ENCODE data around the gene SLC38A3.

SLC38A3 gene

GRCh38 chr3:50164984-50165909, 39.8 kb upstream of the SLC38A3 start:
- TF ChIP-seq ZBTB7A (IDR thresholded peaks at IDR 0.05; ENCODE audit: low read depth) (peak; percentile 54; the same call in 1 of the 2 replicates), TAF1 (IDR thresholded peaks at IDR 0.05; ENCODE audit: low read depth) (no peak), USF1 (IDR thresholded peaks at IDR 0.05) (peak; percentile 56), TCF12 (IDR thresholded peaks at IDR 0.05; ENCODE audit: low read depth) (peak; percentile 0; the same call in 1 of the 2 replicates), CEBPB (IDR thresholded peaks at IDR 0.05) (no peak), YY1 (IDR thresholded peaks at IDR 0.05; ENCODE audit: low read depth) (no peak), CREB1 (IDR thresholded peaks at IDR 0.05; ENCODE audit: low read depth) (no peak), NFIC (IDR thresholded peaks at IDR 0.05) (peak; percentile 73), EP300 (IDR thresholded peaks at IDR 0.05; ENCODE audit: borderline replicate concordance) (peak; percentile 77), TEAD4 (IDR thresholded peaks at IDR 0.05) (peak; percentile 71), MAX (IDR thresholded peaks at IDR 0.05) (peak; percentile 65), RAD21 (IDR thresholded peaks at IDR 0.05; ENCODE audit: low read depth) (no peak), REST (IDR thresholded peaks at IDR 0.05; ENCODE audit: low read depth) (no peak)

- TF ChIP-seq ZBTB7A (IDR thresholded peaks at IDR 0.05; ENCODE audit: low read depth) (no peak), RAD21 (IDR thresholded peaks at IDR 0.05; ENCODE audit: low read depth) (no peak), MAX (IDR thresholded peaks at IDR 0.05) (no peak; the same call in 1 of the 2 replicates)
These were observed 39.0 kb upstream of the SLC38A3 start for GRCh38 chr3:50165910-50166538.

- no peak for TF ChIP-seq EGR1 (IDR thresholded peaks at IDR 0.05)
- peak; percentile 73; the same call in 1 of the 2 replicates for TF ChIP-seq TCF12 (IDR thresholded peaks at IDR 0.05; ENCODE audit: low read depth)
- peak; percentile 55 for TF ChIP-seq EP300 (IDR thresholded peaks at IDR 0.05; ENCODE audit: borderline replicate concordance)
- peak; percentile 67 for TF ChIP-seq NFIC (IDR thresholded peaks at IDR 0.05)
- no peak for TF ChIP-seq RAD21 (IDR thresholded peaks at IDR 0.05; ENCODE audit: low read depth)
- peak; percentile 72 for TF ChIP-seq TEAD4 (IDR thresholded peaks at IDR 0.05)
- TF ChIP-seq MAX (IDR thresholded peaks at IDR 0.05), result no peak
These were observed 38.5 kb upstream of the SLC38A3 start for GRCh38 chr3:50166620-50167019.

- TF ChIP-seq MAX (IDR thresholded peaks at IDR 0.05) (0 out of 2 replicates have a peak, but pooled peaks have one; percentile 42), NFIC (IDR thresholded peaks at IDR 0.05) (peak; percentile 62), ZBTB7A (IDR thresholded peaks at IDR 0.05; ENCODE audit: low read depth) (no peak; the same call in none of the 2 replicates), TAF1 (IDR thresholded peaks at IDR 0.05; ENCODE audit: low read depth) (no peak), EP300 (IDR thresholded peaks at IDR 0.05; ENCODE audit: borderline replicate concordance) (peak; percentile 81), TCF12 (IDR thresholded peaks at IDR 0.05; ENCODE audit: low read depth) (peak; percentile 78), CREB1 (IDR thresholded peaks at IDR 0.05; ENCODE audit: low read depth) (no peak), USF1 (IDR thresholded peaks at IDR 0.05) (no peak), RAD21 (IDR thresholded peaks at IDR 0.05; ENCODE audit: low read depth) (no peak), TEAD4 (IDR thresholded peaks at IDR 0.05) (peak; percentile 37; the same call in 1 of the 2 replicates), YY1 (IDR thresholded peaks at IDR 0.05; ENCODE audit: low read depth) (0 out of 2 replicates have a peak, but pooled peaks have one; percentile 19), EGR1 (IDR thresholded peaks at IDR 0.05) (no peak), FOXM1 (IDR thresholded peaks at IDR 0.05; ENCODE audit: borderline replicate concordance, low read depth) (peak; percentile 25; the same call in 1 of the 2 replicates), CEBPB (IDR thresholded peaks at IDR 0.05) (no peak), REST (IDR thresholded peaks at IDR 0.05; ENCODE audit: low read depth) (no peak)
These were observed 37.8 kb upstream of the SLC38A3 start for GRCh38 chr3:50167069-50167840.
